ENCODE results near the gene SLC22A4.

The SLC22A4 gene

GRCh38 chr5:132293992-132294727 is at the start of gene SLC22A4:
SLC22A4 (plus strand) TSS chr5:132294394; CDS start chr5:132294617, 223 bp downstream.
- DNase-seq (ENCODE audit: low spot score in 2 of 2) (peak; percentile 34 to 37), ATAC-seq (replicated peaks; ENCODE audit: extremely low read depth, poor library complexity, severe bottlenecking) (peak; percentile 69)
- H3K9me3 Mint-ChIP-seq, result no peaks in the 10 kb centered on the region
- H3K4me1 Mint-ChIP-seq, result peaks cover 12% of the 10 kb centered on the region
- peak within 1 kb of the TSS; percentile 93 for H3K4me3 Mint-ChIP-seq
- H3K27me3 Mint-ChIP-seq, result peaks cover 35% of the 10 kb centered on the region
- H3K27ac Mint-ChIP-seq (ENCODE audit: low read depth), result peak within 1 kb of the TSS; percentile 61
- H3K36me3 Mint-ChIP-seq (ENCODE audit: insufficient read depth), result no peaks in the 10 kb centered on the region

DNA sequence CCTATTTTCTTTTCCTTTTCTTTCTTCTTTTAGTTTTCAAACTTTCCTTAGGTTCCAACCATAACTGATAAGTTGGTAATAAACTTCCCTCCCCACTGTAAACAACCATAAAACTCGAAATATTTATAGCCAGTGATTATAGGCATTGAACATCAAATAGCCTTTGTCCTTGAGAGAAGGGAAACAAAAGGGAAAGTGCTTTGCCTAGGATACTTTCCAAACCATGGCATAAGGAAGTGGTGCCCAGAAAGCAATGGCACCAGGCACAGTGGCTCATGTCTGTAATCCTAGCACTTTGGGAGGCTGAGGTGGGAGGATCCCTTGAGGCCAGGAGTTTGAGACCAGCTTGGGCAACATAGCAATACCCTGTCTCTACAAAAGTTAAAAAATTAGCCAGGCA is 48.6 kb upstream of the SLC22A4 start:
- peaks cover 42% of the 10 kb centered on the region for H3K27me3 Mint-ChIP-seq
- H3K36me3 Mint-ChIP-seq (ENCODE audit: insufficient read depth), result no peaks in the 10 kb centered on the region
- no peak overlapping the region for H3K27ac Mint-ChIP-seq (ENCODE audit: low read depth)
- DNase-seq (ENCODE audit: low spot score in 2 of 2), result no peak
- ATAC-seq (replicated peaks; ENCODE audit: extremely low read depth, poor library complexity, severe bottlenecking), result no peak
- H3K9me3 Mint-ChIP-seq, result peaks cover 14% of the 10 kb centered on the region
- no peaks in the 10 kb centered on the region for H3K4me1 Mint-ChIP-seq
- no peak overlapping the region for H3K4me3 Mint-ChIP-seq

GRCh38 chr5:132246806-132247205 is 47.4 kb upstream of the SLC22A4 start:
- ATAC-seq (replicated peaks; ENCODE audit: extremely low read depth, poor library complexity, severe bottlenecking) (no peak), DNase-seq (ENCODE audit: low spot score in 2 of 2) (no peak)
- H3K27ac Mint-ChIP-seq (ENCODE audit: low read depth), result no peak overlapping the region
- H3K4me1 Mint-ChIP-seq, result no peaks in the 10 kb centered on the region
- no peak overlapping the region for H3K4me3 Mint-ChIP-seq
- peaks cover 14% of the 10 kb centered on the region for H3K9me3 Mint-ChIP-seq
- H3K36me3 Mint-ChIP-seq (ENCODE audit: insufficient read depth), result no peaks in the 10 kb centered on the region
- peaks cover 42% of the 10 kb centered on the region for H3K27me3 Mint-ChIP-seq

GRCh38 chr5:132250547-132250946 is 43.6 kb upstream of the SLC22A4 start:
- Mint-ChIP-seq H3K36me3 (ENCODE audit: insufficient read depth) (no peaks in the 10 kb centered on the region), H3K9me3 (peaks cover 6% of the 10 kb centered on the region), H3K4me3 (no peak overlapping the region), H3K27ac (ENCODE audit: low read depth) (no peak overlapping the region), H3K4me1 (no peaks in the 10 kb centered on the region), H3K27me3 (peaks cover 10% of the 10 kb centered on the region)
- DNase-seq (ENCODE audit: low spot score in 2 of 2) (no peak), ATAC-seq (replicated peaks; ENCODE audit: extremely low read depth, poor library complexity, severe bottlenecking) (no peak)

- no peak overlapping the region for H3K27ac Mint-ChIP-seq (ENCODE audit: low read depth)
- H3K4me3 Mint-ChIP-seq, result no peak overlapping the region
- DNase-seq (ENCODE audit: low spot score in 2 of 2) (no peak), ATAC-seq (replicated peaks; ENCODE audit: extremely low read depth, poor library complexity, severe bottlenecking) (no peak)
- H3K4me1 Mint-ChIP-seq, result no peaks in the 10 kb centered on the region
- no peaks in the 10 kb centered on the region for H3K9me3 Mint-ChIP-seq
- no peaks in the 10 kb centered on the region for H3K36me3 Mint-ChIP-seq (ENCODE audit: insufficient read depth)
- H3K27me3 Mint-ChIP-seq, result peaks cover 12% of the 10 kb centered on the region
Observed at GRCh38 chr5:132251220-132251725, 42.9 kb upstream of the SLC22A4 start.

GRCh38 chr5:132253008-132253441 is 41.2 kb upstream of the SLC22A4 start:
- ATAC-seq (replicated peaks; ENCODE audit: extremely low read depth, poor library complexity, severe bottlenecking), result no peak
- no peaks in the 10 kb centered on the region for H3K4me1 Mint-ChIP-seq
- H3K9me3 Mint-ChIP-seq, result no peaks in the 10 kb centered on the region
- no peak for DNase-seq (ENCODE audit: low spot score in 2 of 2)
- H3K4me3 Mint-ChIP-seq, result no peak overlapping the region
- peaks cover 22% of the 10 kb centered on the region for H3K27me3 Mint-ChIP-seq
- no peak overlapping the region for H3K27ac Mint-ChIP-seq (ENCODE audit: low read depth)
- no peaks in the 10 kb centered on the region for H3K36me3 Mint-ChIP-seq (ENCODE audit: insufficient read depth)

DNA sequence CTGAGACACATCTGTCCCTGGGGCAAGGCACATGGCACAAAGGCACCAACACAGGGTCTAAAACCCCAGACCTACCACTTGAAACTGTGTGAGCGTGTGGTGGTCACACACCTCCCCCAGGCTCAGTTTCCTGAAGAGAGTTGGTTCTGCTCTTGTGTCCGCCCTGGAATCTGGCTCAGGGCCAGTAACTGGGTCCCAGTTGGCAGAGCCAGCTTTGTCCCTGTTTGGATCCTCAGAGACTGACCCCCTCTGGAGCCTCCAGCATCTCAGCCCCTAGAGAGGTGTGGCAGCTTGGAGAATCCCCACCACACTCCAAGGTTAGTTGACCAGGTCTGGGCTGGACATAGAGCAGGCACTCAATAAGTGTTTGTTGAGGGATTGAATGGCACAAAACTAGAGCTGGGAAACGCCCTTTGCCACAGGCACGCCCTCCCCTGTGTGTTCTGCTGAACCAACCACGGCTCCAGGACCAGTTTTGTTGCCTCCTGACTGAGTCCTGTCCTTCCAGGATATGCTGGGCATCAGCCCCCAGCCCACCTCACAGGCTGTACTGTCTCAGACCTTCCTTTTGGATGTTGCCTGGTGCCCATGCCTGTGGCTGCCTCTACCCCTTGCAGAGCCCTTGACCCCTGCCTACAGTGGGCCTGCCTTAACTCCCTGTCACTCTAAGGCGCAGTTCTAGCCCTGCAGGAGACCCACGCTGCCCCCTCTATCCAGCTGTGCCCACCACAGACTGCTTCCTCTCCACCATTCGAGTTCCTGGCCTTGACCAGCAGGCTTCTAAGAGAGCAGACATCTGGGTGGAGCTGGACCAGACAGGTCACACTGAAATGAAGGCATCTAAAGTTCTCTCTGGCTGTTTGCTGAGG is 40.5 kb upstream of the SLC22A4 start:
- H3K4me1 Mint-ChIP-seq, result no peaks in the 10 kb centered on the region
- no peak overlapping the region for H3K4me3 Mint-ChIP-seq
- peaks cover 29% of the 10 kb centered on the region for H3K27me3 Mint-ChIP-seq
- H3K27ac Mint-ChIP-seq (ENCODE audit: low read depth), result no peak overlapping the region
- ATAC-seq (replicated peaks; ENCODE audit: extremely low read depth, poor library complexity, severe bottlenecking), result no peak
- DNase-seq (ENCODE audit: low spot score in 2 of 2), result no peak
- H3K9me3 Mint-ChIP-seq, result no peaks in the 10 kb centered on the region
- no peaks in the 10 kb centered on the region for H3K36me3 Mint-ChIP-seq (ENCODE audit: insufficient read depth)

GRCh38 chr5:132254321-132254977 is 39.7 kb upstream of the SLC22A4 start:
- H3K9me3 Mint-ChIP-seq, result no peaks in the 10 kb centered on the region
- no peaks in the 10 kb centered on the region for H3K36me3 Mint-ChIP-seq (ENCODE audit: insufficient read depth)
- DNase-seq (ENCODE audit: low spot score in 2 of 2) (no peak), ATAC-seq (replicated peaks; ENCODE audit: extremely low read depth, poor library complexity, severe bottlenecking) (no peak)
- H3K27ac Mint-ChIP-seq (ENCODE audit: low read depth), result no peak overlapping the region
- H3K27me3 Mint-ChIP-seq, result peaks cover 30% of the 10 kb centered on the region
- no peaks in the 10 kb centered on the region for H3K4me1 Mint-ChIP-seq
- no peak overlapping the region for H3K4me3 Mint-ChIP-seq

DNA sequence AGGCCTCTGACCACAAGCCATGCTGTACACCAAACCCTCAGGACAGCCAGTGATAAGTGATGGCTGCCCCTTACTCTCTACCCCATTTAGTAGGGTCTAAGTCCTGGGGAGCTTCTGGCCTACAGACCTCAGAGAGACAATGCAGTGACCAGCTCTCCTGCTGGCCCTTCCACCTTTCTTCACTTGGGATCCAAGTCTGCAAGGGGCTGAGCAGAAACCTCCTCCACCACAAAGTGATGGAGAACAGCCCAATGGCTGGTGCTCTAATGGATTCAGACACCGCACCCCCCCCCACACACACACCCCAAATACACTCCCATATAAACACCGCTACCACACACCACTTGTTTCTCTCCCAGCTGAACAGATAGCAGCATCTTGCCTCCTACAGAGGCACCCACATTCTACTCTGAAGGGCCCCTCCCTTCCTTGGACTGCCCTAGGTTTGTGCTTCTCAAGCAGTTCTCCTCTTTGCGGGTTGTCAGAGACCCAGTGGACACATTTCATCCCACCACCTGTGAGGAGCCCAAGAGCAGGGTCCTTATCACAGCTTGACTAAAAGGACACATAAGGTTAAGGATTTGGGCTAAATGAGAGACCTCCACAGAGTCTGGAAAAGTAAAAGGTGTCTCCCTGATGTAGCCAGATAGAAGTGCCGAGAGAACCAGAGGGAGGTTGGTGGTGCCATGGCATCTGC is 38.0 kb upstream of the SLC22A4 start:
- H3K4me3 Mint-ChIP-seq, result no peak overlapping the region
- peaks cover 30% of the 10 kb centered on the region for H3K27me3 Mint-ChIP-seq
- ATAC-seq (replicated peaks; ENCODE audit: extremely low read depth, poor library complexity, severe bottlenecking), result no peak
- no peak for DNase-seq (ENCODE audit: low spot score in 2 of 2)
- no peaks in the 10 kb centered on the region for H3K36me3 Mint-ChIP-seq (ENCODE audit: insufficient read depth)
- H3K4me1 Mint-ChIP-seq, result no peaks in the 10 kb centered on the region
- H3K27ac Mint-ChIP-seq (ENCODE audit: low read depth), result no peak overlapping the region
- H3K9me3 Mint-ChIP-seq, result no peaks in the 10 kb centered on the region

GRCh38 chr5:132256783-132257130 is 37.4 kb upstream of the SLC22A4 start:
- H3K27me3 Mint-ChIP-seq, result peaks cover 30% of the 10 kb centered on the region
- no peaks in the 10 kb centered on the region for H3K9me3 Mint-ChIP-seq
- DNase-seq (ENCODE audit: low spot score in 2 of 2) (no peak), ATAC-seq (replicated peaks; ENCODE audit: extremely low read depth, poor library complexity, severe bottlenecking) (no peak)
- no peak overlapping the region for H3K4me3 Mint-ChIP-seq
- H3K36me3 Mint-ChIP-seq (ENCODE audit: insufficient read depth), result no peaks in the 10 kb centered on the region
- H3K27ac Mint-ChIP-seq (ENCODE audit: low read depth), result no peak overlapping the region
- H3K4me1 Mint-ChIP-seq, result no peaks in the 10 kb centered on the region

DNA sequence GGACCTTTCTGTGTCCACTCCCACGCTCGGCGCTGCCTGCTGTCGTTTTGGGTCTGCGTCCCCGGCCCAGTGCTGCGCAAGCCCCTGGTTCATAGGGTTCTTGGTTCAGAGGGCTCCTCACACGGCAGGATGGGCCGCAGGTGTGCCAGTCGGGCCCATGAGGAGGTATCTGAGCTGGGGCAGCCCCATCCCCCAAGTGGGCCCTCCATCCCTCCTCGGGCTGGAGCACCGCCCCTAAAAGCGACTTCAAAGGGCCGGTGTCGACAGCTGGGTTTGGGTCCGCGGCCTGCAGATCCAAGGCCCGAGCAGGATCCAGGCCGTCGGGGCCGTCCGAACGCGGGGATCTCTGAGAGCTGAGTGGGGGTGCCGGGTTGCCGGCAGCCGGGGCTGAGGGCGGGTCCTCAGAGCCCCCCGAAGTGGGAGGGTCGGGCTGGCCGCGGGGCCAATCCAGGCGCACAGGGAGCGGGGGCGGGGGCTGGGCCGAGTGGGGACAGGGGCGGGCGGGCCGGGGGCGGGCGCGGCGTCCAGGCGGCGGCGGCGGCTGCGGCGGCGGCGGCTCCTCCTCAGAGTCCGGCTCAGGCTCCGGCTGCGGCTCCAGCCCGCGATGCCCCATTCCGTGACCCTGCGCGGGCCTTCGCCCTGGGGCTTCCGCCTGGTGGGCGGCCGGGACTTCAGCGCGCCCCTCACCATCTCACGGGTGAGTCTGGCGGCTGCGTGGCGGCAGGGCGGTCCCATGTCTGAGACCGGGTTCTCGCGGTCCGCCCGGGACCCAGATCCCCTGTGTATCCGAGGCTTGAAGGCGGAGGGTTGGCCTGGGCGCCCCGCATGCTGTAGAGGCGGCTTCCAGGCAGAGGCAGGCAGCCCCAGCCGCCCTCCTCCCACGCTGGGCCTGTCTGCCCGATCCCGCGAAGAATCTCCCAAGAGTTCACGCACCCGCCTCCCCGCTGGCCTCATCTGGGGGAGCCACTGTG is 36.8 kb upstream of the SLC22A4 start, which contains the start of gene PDLIM4:
TSS of gene PDLIM4 (plus strand) at position 566 of the 971 bp plus-strand sequence. CDS start at position 605, 39 bp downstream.
- no peak within 1 kb of the TSS for H3K4me3 Mint-ChIP-seq
- H3K9me3 Mint-ChIP-seq, result no peaks in the 10 kb centered on the region
- H3K27ac Mint-ChIP-seq (ENCODE audit: low read depth), result no peak within 1 kb of the TSS
- no peaks in the 10 kb centered on the region for H3K4me1 Mint-ChIP-seq
- no peaks in the 10 kb centered on the region for H3K36me3 Mint-ChIP-seq (ENCODE audit: insufficient read depth)
- peaks cover 30% of the 10 kb centered on the region for H3K27me3 Mint-ChIP-seq
- DNase-seq (ENCODE audit: low spot score in 2 of 2) (no peak), ATAC-seq (replicated peaks; ENCODE audit: extremely low read depth, poor library complexity, severe bottlenecking) (no peak)

Measured in central memory CD8-positive, alpha-beta T cell (primary cell).